Kidney (tissue), 14 donors: ENCODE data around the gene L1CAM. TPM values are rescaled to one million over a fixed set of nuclear protein-coding genes. Genes with fewer than 3 reads are reported as not detected.

ENCODE experiments used
- DNase-seq, 5 donors: peaks; one replicate each; pipeline ENCODE4 v3.0.0-alpha.2; 2013 to 2020
- FAIRE-seq: peaks from 2 replicates; lab custom pipeline; 2012; peaks lifted over from hg19 to GRCh38; lab: Jason Lieb, UNC
- H3K27ac ChIP-seq, 2 donors: one replicate each; pipeline ENCODE4 v1.7.0; 2013; ENCODE audit warnings: low read depth in 2 of 2, low read length in 2 of 2, inconsistent platforms in 1 of 2
- H3K27me3 ChIP-seq: one replicate; pipeline ENCODE4 v1.7.1; 2013; ENCODE audit warnings: low read length, inconsistent platforms; ENCODE audit not compliant: control insufficient read depth, insufficient read depth
- H3K36me3 ChIP-seq, 3 donors: one replicate each; pipeline versions ENCODE4 v1.7.0 to v1.7.1; 2013; ENCODE audit warnings: low read length in 3 of 3, control low read depth in 1 of 3, inconsistent platforms in 1 of 3; ENCODE audit not compliant: insufficient read depth in 3 of 3, control insufficient read depth in 2 of 3
- H3K4me1 ChIP-seq, 3 donors: one replicate each; pipeline versions ENCODE4 v1.7.0 to v1.7.1; 2013; ENCODE audit warnings: low read length in 3 of 3, inconsistent platforms in 1 of 3, low read depth in 1 of 3; ENCODE audit not compliant: control insufficient read depth in 2 of 3, insufficient read depth in 2 of 3
- H3K4me3 ChIP-seq, 3 donors: one replicate each; pipeline versions ENCODE4 v1.7.0 to v1.8.1; 2013; ENCODE audit warnings: low read length in 3 of 3, control low read depth in 1 of 3, inconsistent platforms in 1 of 3
- H3K9ac ChIP-seq, 3 donors: one replicate each; pipeline versions ENCODE4 v1.7.0 to v1.7.1; 2013; ENCODE audit warnings: low read length in 3 of 3, control low read depth in 1 of 3, inconsistent platforms in 1 of 3
- H3K9me3 ChIP-seq, 3 donors: one replicate each; pipeline versions ENCODE4 v1.7.0 to v1.7.1; 2013; ENCODE audit warnings: low read length in 3 of 3, control low read depth in 1 of 3, inconsistent platforms in 1 of 3; ENCODE audit not compliant: control insufficient read depth in 2 of 3, insufficient read depth in 1 of 3
- CTCF ChIP-seq: IDR thresholded peaks from 3 replicates; pipeline ENCODE4 v1.5.1; 2012; ENCODE audit warnings: mild to moderate bottlenecking, moderate library complexity, borderline replicate concordance; ENCODE audit not compliant: insufficient read depth; ENCODE audit errors: extremely low read depth
- intact Hi-C: fragments of 100-400 bp; cut with DNase I; formaldehyde crosslinking; loops from one replicate; pipeline ENCODE4 v1.11.1; 2022
- polyA plus RNA-seq: library from polyadenylated mRNA; stranded (reverse); fragments of 350-450 nt; fragmentation: Illumina TruSeq; extraction: RNeasy Lipid Tissue Mini Kit (QIAGEN cat#74804); gene quantifications from one replicate; pipeline ENCODE4 v1.2.3, GENCODE V29; 2014; ENCODE audit warnings: low read depth, low replicate concordance; ENCODE audit not compliant: insufficient read depth
- total RNA-seq: library from RNA; stranded (reverse); fragmentation: NEBNext Ultra II Directional; extraction: Animal tissue kit (Norgen Biotek cat#: 25700); gene quantifications from one replicate; pipeline ENCODE4 v1.2.1, GENCODE V29; 2021
- donor health status: control.
- donor health status: control.
- donor health status: control.
- donor health status: control.
- donor health status: control.
- donor health status: DM: yes; HTN: yes; CAD: no.
- donor health status: Normal renal cell carcinoma (clear cell type).

L1CAM gene
- total and polyA plus RNA-seq, 2 donors from 2014 or later, result 26.1 to 71.9 TPM

DNA sequence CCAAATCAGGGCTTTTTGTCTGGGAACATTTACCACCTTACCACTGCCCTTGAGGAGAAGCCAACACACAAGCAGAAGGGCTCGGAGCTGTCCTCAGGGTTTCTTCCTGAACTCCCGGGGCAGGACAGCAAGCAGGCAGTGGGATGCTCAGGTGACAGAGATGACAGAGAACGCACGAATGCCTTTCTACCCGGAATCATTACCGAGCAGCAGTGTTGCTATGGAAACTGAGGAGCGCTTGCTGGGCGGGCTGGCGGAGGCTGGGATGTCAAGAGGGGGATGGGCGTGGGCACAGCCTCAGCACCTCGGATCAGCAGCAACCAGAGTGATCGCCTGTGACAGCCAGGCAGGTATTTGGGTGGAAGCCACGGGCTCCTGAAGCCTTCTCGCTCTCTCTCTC, 73.8 kb downstream of the L1CAM start:
- Histone ChIP-seq H3K4me1 (no peaks in the 10 kb centered on the region), H3K27me3 (no peaks in the 10 kb centered on the region), H3K36me3 (no peaks in the 10 kb centered on the region), H3K9ac (no peak overlapping the region), H3K9me3 (no peaks in the 10 kb centered on the region), H3K27ac (no peak overlapping the region), H3K4me3 (no peak overlapping the region)
- no peak for FAIRE-seq
- DNase-seq, result peak in 2 of 5 donors; percentile 37 to 43
- TF ChIP-seq CTCF, result no peak
- intact Hi-C loops, result no loop called here

Other genes with a start within 250 kb of the L1CAM start
- 4.7 TPM for gene DUSP9, start 239.0 kb downstream of the L1CAM start, total RNA-seq
- 81.4 TPM for gene DUSP9, start 239.0 kb downstream of the L1CAM start, polyA plus RNA-seq
- 1.5 TPM for gene PNCK, start 212.4 kb downstream of the L1CAM start, total RNA-seq
- gene PNCK, start 212.4 kb downstream of the L1CAM start, polyA plus RNA-seq, result 5.5 TPM
- 110 TPM for gene SLC6A8, start 198.2 kb downstream of the L1CAM start, total RNA-seq
- 79.7 TPM for gene SLC6A8, start 198.2 kb downstream of the L1CAM start, polyA plus RNA-seq
- gene BCAP31, start 161.8 kb downstream of the L1CAM start, total RNA-seq, result 218 TPM
- gene BCAP31, start 161.8 kb downstream of the L1CAM start, polyA plus RNA-seq, result 246 TPM
- 13.7 TPM for gene ABCD1, start 161.3 kb downstream of the L1CAM start, total RNA-seq
- gene ABCD1, start 161.3 kb downstream of the L1CAM start, polyA plus RNA-seq, result 5.2 TPM
- 5.6 TPM for gene PLXNB3, start 121.9 kb downstream of the L1CAM start, total RNA-seq
- 2.2 TPM for gene PLXNB3, start 121.9 kb downstream of the L1CAM start, polyA plus RNA-seq
- 1.1 TPM for gene SRPK3, start 105.1 kb downstream of the L1CAM start, total RNA-seq
- gene SRPK3, start 105.1 kb downstream of the L1CAM start, polyA plus RNA-seq, result 0.58 TPM
- gene IDH3G, start 91.8 kb downstream of the L1CAM start, total RNA-seq, result 62.1 TPM
- gene IDH3G, start 91.8 kb downstream of the L1CAM start, polyA plus RNA-seq, result 100 TPM
- 226 TPM for gene SSR4, start 91.5 kb downstream of the L1CAM start, total RNA-seq
- gene SSR4, start 91.5 kb downstream of the L1CAM start, polyA plus RNA-seq, result 473 TPM
- 7.0 TPM for gene PDZD4, start 55.6 kb downstream of the L1CAM start, total RNA-seq
- 4.7 TPM for gene PDZD4, start 55.6 kb downstream of the L1CAM start, polyA plus RNA-seq
- 2.3 TPM for gene AVPR2, start 18.5 kb upstream of the L1CAM start, total RNA-seq
- 22.1 TPM for gene AVPR2, start 18.5 kb upstream of the L1CAM start, polyA plus RNA-seq
- 73.0 TPM for gene ARHGAP4, start 40.1 kb upstream of the L1CAM start, total RNA-seq
- gene ARHGAP4, start 40.1 kb upstream of the L1CAM start, polyA plus RNA-seq, result 38.3 TPM
- gene NAA10, start 48.9 kb upstream of the L1CAM start, total RNA-seq, result 79.3 TPM
- gene NAA10, start 48.9 kb upstream of the L1CAM start, polyA plus RNA-seq, result 120 TPM
- 22.9 TPM for gene RENBP, start 58.5 kb upstream of the L1CAM start, total RNA-seq
- 78.2 TPM for gene RENBP, start 58.5 kb upstream of the L1CAM start, polyA plus RNA-seq
- gene HCFC1, start 85.6 kb upstream of the L1CAM start, total RNA-seq, result 54.6 TPM
- gene HCFC1, start 85.6 kb upstream of the L1CAM start, polyA plus RNA-seq, result 13.5 TPM
- 9.6 TPM for gene TMEM187, start 86.6 kb upstream of the L1CAM start, total RNA-seq
- gene TMEM187, start 86.6 kb upstream of the L1CAM start, polyA plus RNA-seq, result 12.4 TPM
- 85.3 TPM for gene IRAK1, start 133.7 kb upstream of the L1CAM start, total RNA-seq
- gene IRAK1, start 133.7 kb upstream of the L1CAM start, polyA plus RNA-seq, result 46.6 TPM
- gene MECP2, start 211.5 kb upstream of the L1CAM start, total RNA-seq, result 74.7 TPM
- 14.0 TPM for gene MECP2, start 211.5 kb upstream of the L1CAM start, polyA plus RNA-seq